IMR-90 (cell line): ENCODE results near the gene HTT. TPM values are rescaled to one million over a fixed set of nuclear protein-coding genes. Genes with fewer than 3 reads are reported as not detected.

Experiments
- ATAC-seq: fragments of 200-7000 bp; cut with Tn5 transposase; 2 replicates; pipeline ENCODE4 v1.9.1; 2020; ENCODE audit warnings: low read depth, mild to moderate bottlenecking, moderate library complexity
- BruUV-seq: library from RNA; stranded (reverse); fragments of 400-500 nt; replicated peaks from 2 replicates; lab custom pipeline; 2021; lab: Mats Ljungman, UMichigan
- CTCF ChIA-PET: fragments of 300-600 bp; formaldehyde crosslinking; extraction: SDS; loops from one replicate; lab custom pipeline; 2021; ENCODE audit warnings: antibody characterized with exemption; lab: Yijun Ruan, JAX
- POLR2A ChIA-PET: fragments of 300-600 bp; sonication (Branson Sonifier 250); formaldehyde crosslinking; loops from one replicate; lab custom pipeline; 2022; ENCODE audit warnings: antibody characterized with exemption; ENCODE audit not compliant: unreplicated experiment; lab: Charles Lee
- DNase-seq: peaks from one replicate; pipeline ENCODE4 v3.0.0; 2013
- H2AFZ ChIP-seq: replicated peaks from 2 replicates; pipeline ENCODE3; 2013; ENCODE audit warnings: low read length, mild to moderate bottlenecking; ENCODE audit not compliant: poor library complexity
- H2AK5ac ChIP-seq: 2 replicates; pipeline ENCODE4 v1.6.1; 2013; ENCODE audit warnings: low read depth, low read length, inconsistent platforms
- H2AK9ac ChIP-seq: replicated peaks from 2 replicates; pipeline ENCODE3; 2013; ENCODE audit warnings: mild to moderate bottlenecking, low read depth, low read length, moderate library complexity; ENCODE audit not compliant: poor library complexity
- H2BK120ac ChIP-seq: 2 replicates; pipeline ENCODE4 v1.6.1; 2013; ENCODE audit warnings: low read depth, low read length, inconsistent platforms
- H2BK15ac ChIP-seq: 3 replicates; pipeline ENCODE4 v1.6.1; 2013; ENCODE audit warnings: low read depth, low read length, inconsistent platforms
- H2BK20ac ChIP-seq: 2 replicates; pipeline ENCODE4 v1.6.1; 2013; ENCODE audit warnings: low read depth, mild to moderate bottlenecking, inconsistent platforms, low read length, moderate library complexity
- H2BK5ac ChIP-seq: 2 replicates; pipeline ENCODE4 v1.6.1; 2013; ENCODE audit warnings: mild to moderate bottlenecking, low read depth, low read length, inconsistent platforms; ENCODE audit not compliant: poor library complexity, severe bottlenecking
- H3K14ac ChIP-seq: replicated peaks from 2 replicates; pipeline ENCODE4 v1.6.1; 2013; ENCODE audit warnings: low read depth, low read length, inconsistent platforms
- H3K18ac ChIP-seq: 2 replicates; pipeline ENCODE4 v1.6.1; 2013; ENCODE audit warnings: low read depth, low read length, control low read depth
- H3K23ac ChIP-seq: 2 replicates; pipeline ENCODE4 v1.6.1; 2013; ENCODE audit warnings: low read depth, low read length, inconsistent platforms
- H3K27ac ChIP-seq: 2 replicates; pipeline ENCODE4 v1.5.1; 2013; ENCODE audit warnings: mild to moderate bottlenecking, control low read depth, low read length; ENCODE audit not compliant: insufficient read depth
- H3K27me3 ChIP-seq: 2 replicates; pipeline ENCODE4 v1.6.1; 2013; ENCODE audit warnings: low read length; ENCODE audit not compliant: control insufficient read depth, insufficient read depth
- H3K36me3 ChIP-seq: 2 replicates; pipeline ENCODE4 v1.6.1; 2013; ENCODE audit warnings: low read length, mixed read lengths; ENCODE audit not compliant: control insufficient read depth, insufficient read depth
- H3K4ac ChIP-seq: 2 replicates; pipeline ENCODE4 v1.6.1; 2013; ENCODE audit warnings: low read depth, low read length, inconsistent platforms
- H3K4me1 ChIP-seq: 2 replicates; pipeline ENCODE4 v1.6.1; 2013; ENCODE audit warnings: low read length, mixed read lengths; ENCODE audit not compliant: control insufficient read depth, insufficient read depth
- H3K4me2 ChIP-seq: 2 replicates; pipeline ENCODE4 v1.6.1; 2013; ENCODE audit warnings: low read depth, mild to moderate bottlenecking, control low read depth, low read length, moderate library complexity
- H3K4me3 ChIP-seq: 2 replicates; pipeline ENCODE4 v1.5.1; 2013; ENCODE audit warnings: low read depth, mild to moderate bottlenecking, control low read depth, low read length, moderate library complexity; ENCODE audit not compliant: insufficient read depth
- H3K56ac ChIP-seq: 2 replicates; pipeline ENCODE4 v1.6.1; 2013; ENCODE audit warnings: low read length, inconsistent platforms; ENCODE audit not compliant: insufficient read depth; ENCODE audit errors: extremely low read depth
- H3K79me1 ChIP-seq, 2 experiments: 2 replicates each; pipeline ENCODE4 v1.6.1; 2013; ENCODE audit warnings: low read length in 2 of 2, inconsistent platforms in 1 of 2, low read depth in 1 of 2
- H3K9ac ChIP-seq: 2 replicates; pipeline ENCODE4 v1.6.1; 2013; ENCODE audit warnings: low read depth, low read length, control low read depth
- H3K9me1 ChIP-seq: 2 replicates; pipeline ENCODE4 v1.6.1; 2013; ENCODE audit warnings: low read length, inconsistent platforms; ENCODE audit not compliant: insufficient read depth
- H3K9me3 ChIP-seq: 2 replicates; pipeline ENCODE4 v1.6.1; 2013; ENCODE audit warnings: low read length; ENCODE audit not compliant: control insufficient read depth, insufficient read depth
- H4K20me1 ChIP-seq: 2 replicates; pipeline ENCODE4 v1.6.1; 2013; ENCODE audit warnings: low read length, inconsistent platforms; ENCODE audit not compliant: insufficient read depth
- H4K5ac ChIP-seq: 2 replicates; pipeline ENCODE4 v1.6.1; 2013; ENCODE audit warnings: mild to moderate bottlenecking, low read depth, low read length, control low read depth
- H4K8ac ChIP-seq, 2 experiments: 2 replicates each; pipeline ENCODE4 v1.6.1; 2013; ENCODE audit warnings: low read depth in 2 of 2, low read length in 2 of 2, control low read depth in 1 of 2, inconsistent platforms in 1 of 2
- H4K91ac ChIP-seq: 2 replicates; pipeline ENCODE4 v1.6.1; 2013; ENCODE audit warnings: low read depth, low read length, inconsistent platforms; ENCODE audit not compliant: insufficient read depth
- BHLHE40 ChIP-seq: fragments of 150-350 bp; IDR thresholded peaks from 2 replicates; pipeline ENCODE4 v1.6.1; 2016; ENCODE audit warnings: mild to moderate bottlenecking, low read depth, low read length
- CEBPB ChIP-seq: IDR thresholded peaks from 2 replicates; pipeline ENCODE4 v1.6.1; 2012; ENCODE audit warnings: low read depth, low read length, improper control_type of control experiment
- CHD1 ChIP-seq: IDR thresholded peaks from 2 replicates; pipeline ENCODE4 v1.6.1; 2012; ENCODE audit warnings: low read depth, low read length, improper control_type of control experiment
- CTCF ChIP-seq: conservative IDR thresholded peaks from 2 replicates; pipeline ENCODE4 v1.5.1; 2012; ENCODE audit warnings: mild to moderate bottlenecking, low read depth, low read length, improper control_type of control experiment
- FOS ChIP-seq: fragments of 150-350 bp; IDR thresholded peaks from 2 replicates; pipeline ENCODE4 v1.6.1; 2016; ENCODE audit warnings: low read depth, low read length
- MAFK ChIP-seq: IDR thresholded peaks from 2 replicates; pipeline ENCODE4 v1.6.1; 2012; ENCODE audit warnings: low read depth, low read length, improper control_type of control experiment
- MAZ ChIP-seq: IDR thresholded peaks from 2 replicates; pipeline ENCODE4 v1.6.1; 2012; ENCODE audit warnings: low read depth, mild to moderate bottlenecking, low read length, improper control_type of control experiment, moderate library complexity, borderline replicate concordance
- MXI1 ChIP-seq: IDR thresholded peaks from 2 replicates; pipeline ENCODE4 v1.6.1; 2012; ENCODE audit warnings: low read depth, mild to moderate bottlenecking, low read length, moderate library complexity, borderline replicate concordance
- NFE2L2 ChIP-seq: fragments of 150-350 bp; IDR thresholded peaks from 2 replicates; pipeline ENCODE4 v1.6.1; 2016; ENCODE audit warnings: low read depth, mild to moderate bottlenecking, low read length
- POLR2A ChIP-seq: IDR thresholded peaks from 2 replicates; pipeline ENCODE4 v1.6.1; 2012; ENCODE audit warnings: mild to moderate bottlenecking, low read depth, low read length
- RAD21 ChIP-seq: IDR thresholded peaks from 2 replicates; pipeline ENCODE4 v1.6.1; 2012; ENCODE audit warnings: low read length, improper control_type of control experiment
- RCOR1 ChIP-seq: IDR thresholded peaks from 2 replicates; pipeline ENCODE4 v1.6.1; 2012; ENCODE audit warnings: mild to moderate bottlenecking, low read length, improper control_type of control experiment; ENCODE audit not compliant: insufficient replicate concordance
- RFX5 ChIP-seq: IDR thresholded peaks from 2 replicates; pipeline ENCODE4 v1.8.0; 2012; ENCODE audit warnings: low read depth, mild to moderate bottlenecking, low read length, moderate library complexity
- SMC3 ChIP-seq: fragments of 150-350 bp; IDR thresholded peaks from 2 replicates; pipeline ENCODE4 v1.6.1; 2016; ENCODE audit warnings: low read depth, mild to moderate bottlenecking, antibody characterized with exemption, low read length, moderate library complexity
- WGBS, 2 experiments: methylation state at CpG; one replicate each; pipeline versions ENCODE4 v1.1.5 to v1.1.7; 2013; ENCODE audit warnings: missing lambda C conversion rate in 2 of 2; ENCODE audit not compliant: insufficient read length in 1 of 2; ENCODE audit errors: extremely low coverage in 2 of 2; 5-methylcytosine and 5-hydroxymethylcytosine counted together
- dilution Hi-C: fragments of 300-500 bp; cut with HindIII; formaldehyde crosslinking; loops from one replicate; pipeline ENCODE4 v1.14.3; 2018; ENCODE audit warnings: low sequenced_read_pairs; ENCODE audit not compliant: unreplicated experiment
- in situ Hi-C: fragments of 300-500 bp; cut with MboI; formaldehyde crosslinking; loops from 3 replicates; pipeline ENCODE4 v1.14.3; 2019; ENCODE audit warnings: low sequenced_read_pairs, inconsistent platforms, mixed read lengths
- intact Hi-C: fragments of 100-400 bp; cut with micrococcal nuclease; formaldehyde crosslinking; loops from 2 replicates; pipeline ENCODE4 v1.10.0; 2022
- polyA plus RNA-seq, 3 experiments: library from polyadenylated mRNA; depleted of rRNA; stranded (reverse); fragments of >200 nt; gene quantifications; 2 replicates each; pipeline ENCODE4 v1.2.3, GENCODE V29; 2012; ENCODE audit warnings: low replicate concordance in 1 of 3
- total RNA-seq: library from RNA; depleted of rRNA; stranded (reverse); fragments of >200 nt; gene quantifications from 2 replicates; pipeline ENCODE4 v1.2.3, GENCODE V29; 2012
- TF ChIP-seq, protein P1 (sequence below): fragments of 150-350 bp; IDR thresholded peaks from 2 replicates; pipeline ENCODE4 v1.6.1; 2017; ENCODE audit warnings: mild to moderate bottlenecking, antibody characterized with exemption, low read length, low read depth
- TF ChIP-seq, protein P2 (sequence below): fragments of 150-350 bp; IDR thresholded peaks from 2 replicates; pipeline ENCODE4 v1.6.1; 2016; ENCODE audit warnings: low read depth, mild to moderate bottlenecking, low read length, moderate library complexity, borderline replicate concordance

Gene HTT
- total and polyA plus RNA-seq, 2 of the 4 experiments (the other 2 are of a cell fraction) = 11.6 to 14.3 TPM

GRCh38 chr4:3157366-3157765, 82.9 kb downstream of the HTT start:
- no TSS peak for BruUV-seq
- no peak overlapping the region for H2AK5ac ChIP-seq
- no peak for TF ChIP-seq RAD21
- TF ChIP-seq CTCF = no peak
- TF ChIP-seq, protein P1, sequence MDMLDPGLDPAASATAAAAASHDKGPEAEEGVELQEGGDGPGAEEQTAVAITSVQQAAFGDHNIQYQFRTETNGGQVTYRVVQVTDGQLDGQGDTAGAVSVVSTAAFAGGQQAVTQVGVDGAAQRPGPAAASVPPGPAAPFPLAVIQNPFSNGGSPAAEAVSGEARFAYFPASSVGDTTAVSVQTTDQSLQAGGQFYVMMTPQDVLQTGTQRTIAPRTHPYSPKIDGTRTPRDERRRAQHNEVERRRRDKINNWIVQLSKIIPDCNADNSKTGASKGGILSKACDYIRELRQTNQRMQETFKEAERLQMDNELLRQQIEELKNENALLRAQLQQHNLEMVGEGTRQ = no peak
- TF ChIP-seq MAFK = no peak
- TF ChIP-seq RFX5 = no peak
- no peak for TF ChIP-seq POLR2A
- no peak for TF ChIP-seq FOS
- TF ChIP-seq RCOR1 = no peak
- TF ChIP-seq, protein P2, sequence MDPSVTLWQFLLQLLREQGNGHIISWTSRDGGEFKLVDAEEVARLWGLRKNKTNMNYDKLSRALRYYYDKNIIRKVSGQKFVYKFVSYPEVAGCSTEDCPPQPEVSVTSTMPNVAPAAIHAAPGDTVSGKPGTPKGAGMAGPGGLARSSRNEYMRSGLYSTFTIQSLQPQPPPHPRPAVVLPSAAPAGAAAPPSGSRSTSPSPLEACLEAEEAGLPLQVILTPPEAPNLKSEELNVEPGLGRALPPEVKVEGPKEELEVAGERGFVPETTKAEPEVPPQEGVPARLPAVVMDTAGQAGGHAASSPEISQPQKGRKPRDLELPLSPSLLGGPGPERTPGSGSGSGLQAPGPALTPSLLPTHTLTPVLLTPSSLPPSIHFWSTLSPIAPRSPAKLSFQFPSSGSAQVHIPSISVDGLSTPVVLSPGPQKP = no peak
- no peak for TF ChIP-seq MXI1
- no peak for TF ChIP-seq MAZ
- TF ChIP-seq SMC3 = no peak
- no peak for TF ChIP-seq CEBPB
- TF ChIP-seq CHD1 = no peak
- TF ChIP-seq NFE2L2 = no peak
- TF ChIP-seq BHLHE40 = no peak
- ChIA-PET CTCF (no interaction called here), POLR2A (no interaction called here)
- in situ Hi-C loops = no loop called here
- no peak overlapping the region for H4K91ac ChIP-seq
- no peak overlapping the region for H2AFZ ChIP-seq
- H2BK15ac ChIP-seq = no peak overlapping the region
- H3K27me3 ChIP-seq = no peaks in the 10 kb centered on the region
- no peak overlapping the region for H3K18ac ChIP-seq
- dilution Hi-C loops = no loop called here
- no peaks in the 10 kb centered on the region for H3K9me3 ChIP-seq
- no peak for ATAC-seq
- DNase-seq = no peak
- H3K4me2 ChIP-seq = no peak overlapping the region
- no peak overlapping the region for H3K14ac ChIP-seq
- intact Hi-C loops = no loop called here
- no peak overlapping the region for H4K8ac ChIP-seq
- no peak overlapping the region for H2BK20ac ChIP-seq
- no peaks in the 10 kb centered on the region for H4K20me1 ChIP-seq
- no peak overlapping the region for H3K23ac ChIP-seq
- peaks cover 4 to 7% of the 10 kb centered on the region in 2 experiments; a peak in 2 of 4 replicates for H3K79me1 ChIP-seq
- WGBS, 2 experiments = no CpG with 5 or more reads among the region's 4 CpGs
- no peaks in the 10 kb centered on the region; the same call in 1 of the 2 replicates for H3K9me1 ChIP-seq
- no peak overlapping the region for H3K56ac ChIP-seq
- H2AK9ac ChIP-seq = no peak overlapping the region
- H3K36me3 ChIP-seq = peaks cover 39% of the 10 kb centered on the region
- H3K9ac ChIP-seq = no peak overlapping the region
- no peak overlapping the region for H4K5ac ChIP-seq
- no peak overlapping the region for H3K4me3 ChIP-seq
- no peak overlapping the region for H2BK5ac ChIP-seq
- H3K4ac ChIP-seq = no peak overlapping the region
- H2BK120ac ChIP-seq = no peak overlapping the region
- H3K27ac ChIP-seq = no peak overlapping the region
- H3K4me1 ChIP-seq = no peaks in the 10 kb centered on the region
